ENCODE results near the gene RGS3. TPM values are rescaled to one million over a fixed set of nuclear protein-coding genes. Genes with fewer than 3 reads are reported as not detected.

The RGS3 gene
- total and polyA plus RNA-seq, 10 of the 15 experiments (the other 5 are each of a cell fraction or from before 2014, with no cell fraction given), result 2.9 to 138 (median 28.8) TPM

DNA sequence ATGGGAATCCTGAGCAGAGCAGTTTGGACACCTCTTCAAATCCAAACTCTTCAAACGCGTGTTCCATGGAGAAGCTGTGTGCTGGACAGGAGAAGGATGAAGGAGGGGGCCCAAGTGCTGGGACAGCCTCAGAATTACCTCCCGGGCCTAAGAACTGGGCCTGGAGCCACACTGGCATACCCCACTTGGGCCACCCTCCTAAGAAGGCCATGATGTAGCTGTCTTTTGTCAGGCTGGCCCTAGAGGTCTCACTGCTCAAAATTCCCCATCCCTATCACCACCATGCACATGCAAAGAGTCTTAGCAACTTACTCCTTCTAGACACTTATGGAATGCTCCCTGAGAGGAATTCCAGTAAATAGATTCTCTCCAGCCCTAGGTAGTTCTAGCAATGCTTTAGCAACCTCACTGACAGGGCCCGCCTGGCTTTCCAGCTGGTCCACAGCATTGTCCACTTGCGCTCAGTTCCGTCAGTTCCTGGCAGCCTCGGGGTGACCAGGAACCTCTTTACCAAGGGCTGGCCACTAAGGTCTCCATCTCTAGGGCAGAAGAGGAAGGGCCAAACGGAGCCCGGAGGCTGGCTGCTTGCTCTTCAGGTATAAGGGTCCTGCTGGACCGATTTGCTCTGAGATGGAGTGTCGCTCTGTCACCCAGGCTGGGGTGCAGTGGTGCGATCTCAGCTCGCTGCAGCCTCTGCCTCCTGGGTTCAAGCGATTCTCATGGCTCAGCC, 75.3 kb downstream of the RGS3 start:
- Histone ChIP-seq H3K27me3 (replicated peaks in 1 of 2; ENCODE audit: control insufficient read depth in 2 of 2, insufficient read depth in 2 of 2, low read length in 1 of 2) (no peaks in the 10 kb centered on the region), H3K9ac (ENCODE audit: control insufficient read depth, insufficient read depth, low read length) (no peak overlapping the region), H3K27ac (ENCODE audit: control insufficient read depth, insufficient read depth) (no peak overlapping the region), H4K20me1 (ENCODE audit: control insufficient read depth, insufficient read depth) (no peaks in the 10 kb centered on the region; the same call in 1 of the 2 replicates), H3K9me3 (replicated peaks; ENCODE audit: control insufficient read depth, insufficient read depth, low read length) (no peaks in the 10 kb centered on the region), H2AFZ (ENCODE audit: control insufficient read depth, low read depth, low read length) (no peak overlapping the region), H3K4me1 (ENCODE audit: control insufficient read depth, insufficient read depth, low read length) (no peaks in the 10 kb centered on the region), H3K36me3 (ENCODE audit: control insufficient read depth in 2 of 2, insufficient read depth in 2 of 2, low read length in 1 of 2) (peaks cover 30 to 65% of the 10 kb centered on the region in 2 experiments), H3K4me2 (ENCODE audit: control insufficient read depth, insufficient read depth) (no peak overlapping the region), H3K4me3 (no peak overlapping the region), H3K79me2 (ENCODE audit: control insufficient read depth, insufficient read depth, low read length) (peaks cover 3% of the 10 kb centered on the region)
- SMC1A ChIA-PET (ENCODE audit: uncharacterized antibody, unreplicated experiment), result interaction anchor here (1.4 to 1.6 kb wide), 2 partner anchors 18 to 21 kb away, joined by 5 to 7 read pairs; no protein-coding TSS in a partner anchor
- ATAC-seq (no peak), FAIRE-seq (no peak), DNase-seq (ENCODE audit: low read depth, low spot score) (no peak)
- in situ Hi-C loops (cut with MboI), result no loop called here
- WGBS (ENCODE audit: insufficient coverage, insufficient replicate concordance, low lambda C conversion rate, missing lambda C conversion rate), result 83% methylated on average over 14 of the region's 14 CpGs
- POLR2A ChIA-PET, result no interaction called here
- RAD21 ChIA-PET (ENCODE audit: unreplicated experiment), result no interaction called here
- no peak for TF ChIP-seq IRF4 (IDR thresholded peaks at IDR 0.05; ENCODE audit: low read depth, low read length)
- TF ChIP-seq MXI1 (IDR thresholded peaks at IDR 0.05; ENCODE audit: low read depth, low read length), result no peak
- TF ChIP-seq, protein P1, sequence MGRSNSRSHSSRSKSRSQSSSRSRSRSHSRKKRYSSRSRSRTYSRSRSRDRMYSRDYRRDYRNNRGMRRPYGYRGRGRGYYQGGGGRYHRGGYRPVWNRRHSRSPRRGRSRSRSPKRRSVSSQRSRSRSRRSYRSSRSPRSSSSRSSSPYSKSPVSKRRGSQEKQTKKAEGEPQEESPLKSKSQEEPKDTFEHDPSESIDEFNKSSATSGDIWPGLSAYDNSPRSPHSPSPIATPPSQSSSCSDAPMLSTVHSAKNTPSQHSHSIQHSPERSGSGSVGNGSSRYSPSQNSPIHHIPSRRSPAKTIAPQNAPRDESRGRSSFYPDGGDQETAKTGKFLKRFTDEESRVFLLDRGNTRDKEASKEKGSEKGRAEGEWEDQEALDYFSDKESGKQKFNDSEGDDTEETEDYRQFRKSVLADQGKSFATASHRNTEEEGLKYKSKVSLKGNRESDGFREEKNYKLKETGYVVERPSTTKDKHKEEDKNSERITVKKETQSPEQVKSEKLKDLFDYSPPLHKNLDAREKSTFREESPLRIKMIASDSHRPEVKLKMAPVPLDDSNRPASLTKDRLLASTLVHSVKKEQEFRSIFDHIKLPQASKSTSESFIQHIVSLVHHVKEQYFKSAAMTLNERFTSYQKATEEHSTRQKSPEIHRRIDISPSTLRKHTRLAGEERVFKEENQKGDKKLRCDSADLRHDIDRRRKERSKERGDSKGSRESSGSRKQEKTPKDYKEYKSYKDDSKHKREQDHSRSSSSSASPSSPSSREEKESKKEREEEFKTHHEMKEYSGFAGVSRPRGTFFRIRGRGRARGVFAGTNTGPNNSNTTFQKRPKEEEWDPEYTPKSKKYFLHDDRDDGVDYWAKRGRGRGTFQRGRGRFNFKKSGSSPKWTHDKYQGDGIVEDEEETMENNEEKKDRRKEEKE (IDR thresholded peaks at IDR 0.05), result no peak
- no peak for TF ChIP-seq MTA3 (IDR thresholded peaks at IDR 0.05; ENCODE audit: borderline replicate concordance, low read length)
- no peak for TF ChIP-seq RFX5 (IDR thresholded peaks at IDR 0.05; ENCODE audit: low read depth, low read length)
- TF ChIP-seq PAX5 (IDR thresholded peaks at IDR 0.05; ENCODE audit: borderline replicate concordance, low read depth, low read length), result no peak
- no peak for TF ChIP-seq NFYA (IDR thresholded peaks at IDR 0.05; ENCODE audit: borderline replicate concordance, low read depth, low read length)
- TF ChIP-seq, protein P2, sequence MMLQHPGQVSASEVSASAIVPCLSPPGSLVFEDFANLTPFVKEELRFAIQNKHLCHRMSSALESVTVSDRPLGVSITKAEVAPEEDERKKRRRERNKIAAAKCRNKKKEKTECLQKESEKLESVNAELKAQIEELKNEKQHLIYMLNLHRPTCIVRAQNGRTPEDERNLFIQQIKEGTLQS (IDR thresholded peaks at IDR 0.05; ENCODE audit: borderline replicate concordance, extremely low read depth, low read depth, low read length), result no peak
- TF ChIP-seq NR2C2 (IDR thresholded peaks at IDR 0.05; ENCODE audit: borderline replicate concordance, control insufficient read depth, insufficient read length, low read depth), result no peak
- no peak for TF ChIP-seq DPF2 (IDR thresholded peaks at IDR 0.05)
- no peak for TF ChIP-seq KAT2A (conservative IDR thresholded peaks at IDR 0.05; ENCODE audit: control insufficient read depth, low read depth, low read length)
- no peak for TF ChIP-seq TAF1 (IDR thresholded peaks at IDR 0.05; ENCODE audit: borderline replicate concordance, low read depth, low read length)
- TF ChIP-seq, protein P3, sequence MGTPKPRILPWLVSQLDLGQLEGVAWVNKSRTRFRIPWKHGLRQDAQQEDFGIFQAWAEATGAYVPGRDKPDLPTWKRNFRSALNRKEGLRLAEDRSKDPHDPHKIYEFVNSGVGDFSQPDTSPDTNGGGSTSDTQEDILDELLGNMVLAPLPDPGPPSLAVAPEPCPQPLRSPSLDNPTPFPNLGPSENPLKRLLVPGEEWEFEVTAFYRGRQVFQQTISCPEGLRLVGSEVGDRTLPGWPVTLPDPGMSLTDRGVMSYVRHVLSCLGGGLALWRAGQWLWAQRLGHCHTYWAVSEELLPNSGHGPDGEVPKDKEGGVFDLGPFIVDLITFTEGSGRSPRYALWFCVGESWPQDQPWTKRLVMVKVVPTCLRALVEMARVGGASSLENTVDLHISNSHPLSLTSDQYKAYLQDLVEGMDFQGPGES (IDR thresholded peaks at IDR 0.05), result no peak
- CTCF ChIA-PET, result interaction anchor here (1.0 to 1.4 kb wide), 2 partner anchors 12 to 116 kb away, joined by 3 read pairs; no protein-coding TSS in a partner anchor
- BruUV-seq (replicated peaks), result no TSS peak
- intact Hi-C loops (cut with micrococcal nuclease; ENCODE audit: unreplicated experiment), result no loop called here

Measured in GM12878 (cell line).